PC-3 (cell line): ENCODE measurements around the gene SLC7A5. TPM values are rescaled to one million over a fixed set of nuclear protein-coding genes. Genes with fewer than 3 reads are reported as not detected.

Experiments
- ATAC-seq: fragments of 200-7000 bp; cut with Tn5 transposase; 2 replicates; pipeline ENCODE4 v1.9.1; 2020; ENCODE audit warnings: mild to moderate bottlenecking, moderate library complexity
- BruUV-seq: library from RNA; stranded (reverse); fragments of 400-500 nt; replicated peaks from 2 replicates; lab custom pipeline; 2021; lab: Mats Ljungman, UMichigan
- CTCF ChIA-PET: fragments of 300-600 bp; sonication (Branson Sonifier 250); formaldehyde crosslinking; loops from one replicate; lab custom pipeline; 2022; ENCODE audit warnings: antibody characterized with exemption; lab: Charles Lee
- POLR2A ChIA-PET: fragments of 300-600 bp; sonication (Branson Sonifier 250); formaldehyde crosslinking; loops from one replicate; lab custom pipeline; 2022; ENCODE audit warnings: antibody characterized with exemption; ENCODE audit not compliant: unreplicated experiment; lab: Charles Lee
- DNase-seq: peaks from one replicate; pipeline ENCODE4 v3.0.0-alpha.2; 2015
- H2AFZ ChIP-seq: fragments of 300-600 bp; sonication (generic); 2 replicates; pipeline ENCODE4 v1.6.0; 2016; ENCODE audit warnings: antibody characterized with exemption, low read length
- H3F3A ChIP-seq: fragments of 300-600 bp; sonication (generic); one replicate; pipeline ENCODE4 v1.6.0; 2017; ENCODE audit warnings: antibody characterized with exemption, low read length, control low read depth, mild to moderate bottlenecking; ENCODE audit not compliant: unreplicated experiment
- H3K27ac ChIP-seq: fragments of 300-600 bp; sonication (generic); 2 replicates; pipeline ENCODE4 v1.5.1; 2016; ENCODE audit warnings: mild to moderate bottlenecking, low read length
- H3K27me3 ChIP-seq: fragments of 300-600 bp; sonication (generic); 2 replicates; pipeline ENCODE4 v1.6.1; 2016; ENCODE audit warnings: low read length, mixed read lengths
- H3K36me3 ChIP-seq: fragments of 300-600 bp; sonication (generic); 2 replicates; pipeline ENCODE4 v1.6.1; 2016; ENCODE audit warnings: low read depth, mixed run types, low read length, mixed read lengths
- H3K4me1 ChIP-seq: fragments of 300-600 bp; sonication (generic); 2 replicates; pipeline ENCODE4 v1.5.1; 2016; ENCODE audit warnings: low read length; ENCODE audit not compliant: insufficient read depth
- H3K4me2 ChIP-seq: fragments of 300-600 bp; sonication (generic); 2 replicates; pipeline ENCODE4 v1.6.0; 2016; ENCODE audit warnings: low read length
- H3K4me3 ChIP-seq: fragments of 300-600 bp; sonication (generic); 2 replicates; pipeline ENCODE4 v1.5.1; 2016; ENCODE audit warnings: mild to moderate bottlenecking, low read length, mixed read lengths
- H3K79me2 ChIP-seq: fragments of 300-600 bp; sonication (generic); 2 replicates; pipeline ENCODE4 v1.6.1; 2017; ENCODE audit warnings: low read length, mixed read lengths
- H3K9ac ChIP-seq: fragments of 300-600 bp; sonication (generic); 2 replicates; pipeline ENCODE4 v1.6.0; 2016; ENCODE audit warnings: mild to moderate bottlenecking, low read length
- H3K9me2 ChIP-seq: fragments of 300-600 bp; sonication (generic); replicated peaks from 2 replicates; pipeline ENCODE4 v1.6.1; 2016; ENCODE audit warnings: mixed run types, low read length, mixed read lengths
- H3K9me3 ChIP-seq: fragments of 300-600 bp; sonication (generic); 2 replicates; pipeline ENCODE4 v1.6.1; 2016; ENCODE audit warnings: low read length, mixed read lengths
- H4K20me1 ChIP-seq: fragments of 300-600 bp; sonication (generic); 2 replicates; pipeline ENCODE4 v1.6.1; 2016; ENCODE audit warnings: low read length, mixed read lengths
- EZH2 ChIP-seq: fragments of 300-600 bp; sonication (generic); IDR thresholded peaks from one replicate; pipeline ENCODE4 v1.6.1; 2017; ENCODE audit warnings: antibody characterized with exemption, mild to moderate bottlenecking, low read length; ENCODE audit not compliant: unreplicated experiment
- EZH2phosphoT487 ChIP-seq: fragments of 300-600 bp; sonication (generic); IDR thresholded peaks from 2 replicates; pipeline ENCODE4 v1.6.1; 2018; ENCODE audit warnings: mild to moderate bottlenecking, antibody characterized with exemption, low read length, borderline replicate concordance
- intact Hi-C: fragments of 100-400 bp; cut with micrococcal nuclease; formaldehyde crosslinking; loops from 2 replicates; pipeline ENCODE4 v1.9.0; 2023
- total RNA-seq: library from RNA; depleted of rRNA; stranded (reverse); fragments of >200 nt; gene quantifications from 2 replicates; pipeline ENCODE4 v1.2.3, GENCODE V29; 2014
- TF ChIP-seq, protein P1 (sequence below): fragments of 300-600 bp; sonication (generic); conservative IDR thresholded peaks from 2 replicates; pipeline ENCODE4 v1.5.1; 2017; ENCODE audit warnings: antibody characterized with exemption, low read depth, mild to moderate bottlenecking, low read length

The SLC7A5 gene
- total RNA-seq, 1 experiment from 2014 or later, result 93.2 TPM

DNA sequence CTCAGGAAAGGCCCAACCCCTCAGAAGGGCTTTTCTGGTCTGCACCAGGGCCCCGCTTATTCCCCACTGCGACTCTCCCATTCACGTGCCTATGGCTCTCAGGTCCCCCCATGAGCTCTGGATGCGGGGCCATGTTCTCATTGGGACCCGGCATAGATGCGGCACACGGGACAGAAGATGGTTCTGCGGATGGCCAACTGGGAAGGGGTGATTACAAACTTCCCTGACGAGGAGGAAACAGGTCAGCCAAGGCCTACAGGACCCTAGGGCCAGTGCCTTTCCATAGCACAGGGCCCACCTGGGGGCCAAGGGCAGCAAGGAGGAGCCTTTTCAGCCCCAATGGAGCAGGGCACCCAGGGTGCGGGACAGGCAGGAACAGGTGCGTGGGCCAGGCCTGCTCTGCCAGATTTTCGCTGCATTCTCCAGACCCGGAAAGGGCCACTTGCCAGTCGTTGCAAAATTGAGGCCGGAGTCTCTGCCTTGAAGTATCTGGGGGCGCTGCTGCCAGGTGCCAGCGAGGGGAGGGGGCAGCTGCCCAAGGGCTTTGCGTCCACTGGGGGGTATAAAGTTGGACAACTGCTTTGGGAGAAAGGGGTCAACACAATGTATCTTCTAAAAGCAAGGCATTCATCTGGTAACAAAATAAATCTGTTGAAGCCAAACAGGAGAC lies 20.5 kb downstream of the SLC7A5 start:
- Histone ChIP-seq H3K79me2 (peaks cover 90% of the 10 kb centered on the region), H3K4me2 (no peak overlapping the region), H3K27me3 (no peaks in the 10 kb centered on the region), H3K36me3 (peaks cover 50% of the 10 kb centered on the region), H3K9me3 (no peaks in the 10 kb centered on the region), H3K9me2 (no peaks in the 10 kb centered on the region), H3F3A (no peaks in the 10 kb centered on the region), H4K20me1 (no peaks in the 10 kb centered on the region; the same call in 1 of the 2 replicates), H2AFZ (no peak overlapping the region), H3K27ac (no peak overlapping the region), H3K4me1 (peaks cover 11% of the 10 kb centered on the region), H3K9ac (no peak overlapping the region), H3K4me3 (no peak overlapping the region)
- TF ChIP-seq EZH2phosphoT487 (no peak), EZH2 (no peak)
- TF ChIP-seq, protein P1, sequence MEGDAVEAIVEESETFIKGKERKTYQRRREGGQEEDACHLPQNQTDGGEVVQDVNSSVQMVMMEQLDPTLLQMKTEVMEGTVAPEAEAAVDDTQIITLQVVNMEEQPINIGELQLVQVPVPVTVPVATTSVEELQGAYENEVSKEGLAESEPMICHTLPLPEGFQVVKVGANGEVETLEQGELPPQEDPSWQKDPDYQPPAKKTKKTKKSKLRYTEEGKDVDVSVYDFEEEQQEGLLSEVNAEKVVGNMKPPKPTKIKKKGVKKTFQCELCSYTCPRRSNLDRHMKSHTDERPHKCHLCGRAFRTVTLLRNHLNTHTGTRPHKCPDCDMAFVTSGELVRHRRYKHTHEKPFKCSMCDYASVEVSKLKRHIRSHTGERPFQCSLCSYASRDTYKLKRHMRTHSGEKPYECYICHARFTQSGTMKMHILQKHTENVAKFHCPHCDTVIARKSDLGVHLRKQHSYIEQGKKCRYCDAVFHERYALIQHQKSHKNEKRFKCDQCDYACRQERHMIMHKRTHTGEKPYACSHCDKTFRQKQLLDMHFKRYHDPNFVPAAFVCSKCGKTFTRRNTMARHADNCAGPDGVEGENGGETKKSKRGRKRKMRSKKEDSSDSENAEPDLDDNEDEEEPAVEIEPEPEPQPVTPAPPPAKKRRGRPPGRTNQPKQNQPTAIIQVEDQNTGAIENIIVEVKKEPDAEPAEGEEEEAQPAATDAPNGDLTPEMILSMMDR, result no peak
- BruUV-seq, result no TSS peak
- POLR2A ChIA-PET, result no interaction called here
- no peak for ATAC-seq
- DNase-seq, result no peak
- intact Hi-C loops, result no loop called here
- CTCF ChIA-PET, result interaction anchor here (1.8 kb wide), 1 partner anchor 23 kb away, joined by 4 read pairs; no protein-coding TSS in a partner anchor

GRCh38 chr16:87847785-87848675 lies 21.3 kb downstream of the SLC7A5 start:
- Histone ChIP-seq H3F3A (no peaks in the 10 kb centered on the region), H3K4me1 (peaks cover 4% of the 10 kb centered on the region), H3K4me2 (no peak overlapping the region), H3K9me3 (no peaks in the 10 kb centered on the region), H3K36me3 (peaks cover 47% of the 10 kb centered on the region), H3K27me3 (no peaks in the 10 kb centered on the region), H3K79me2 (peaks cover 91% of the 10 kb centered on the region), H3K4me3 (no peak overlapping the region), H4K20me1 (no peaks in the 10 kb centered on the region; the same call in 1 of the 2 replicates), H3K9ac (no peak overlapping the region), H3K27ac (no peak overlapping the region), H2AFZ (no peak overlapping the region), H3K9me2 (no peaks in the 10 kb centered on the region)
- ChIA-PET CTCF (no interaction called here), POLR2A (no interaction called here)
- BruUV-seq, result no TSS peak
- no peak for DNase-seq
- TF ChIP-seq EZH2 (no peak), EZH2phosphoT487 (no peak)
- TF ChIP-seq, protein P1, result no peak
- ATAC-seq, result no peak
- intact Hi-C loops, result no loop called here
